Tongue (tissue), 2 donors: ENCODE measurements around the gene DYNLL1. TPM values are rescaled to one million over a fixed set of nuclear protein-coding genes. Genes with fewer than 3 reads are reported as not detected.

ENCODE experiments used
- small RNA-seq: library from RNA; depleted of rRNA; stranded (forward); fragments of <200 nt; gene quantifications from one replicate; pipeline ENCODE3, GENCODE V24; 2014; ENCODE audit warnings: low replicate concordance
- total RNA-seq: library from RNA; depleted of rRNA; stranded (reverse); fragments of >200 nt; gene quantifications from one replicate; pipeline ENCODE4 v1.2.3, GENCODE V29; 2014

Gene DYNLL1
- total RNA-seq, 1 donor from 2014 or later: 158 TPM

Small RNA genes within 50 kb of the gene (small RNA-seq; reads per million reads assigned to genes)
- gene RF00019: not detected

Other genes starting within 250 kb of the DYNLL1 start
- gene PXN, start 230.4 kb upstream of the DYNLL1 start, total RNA-seq: 59.2 TPM
- under 0.01 TPM for gene RNU4-2, start 204.2 kb upstream of the DYNLL1 start, total RNA-seq
- gene RNU4-1, start 202.9 kb upstream of the DYNLL1 start, total RNA-seq: under 0.01 TPM
- 5.0 TPM for gene SIRT4, start 193.8 kb upstream of the DYNLL1 start, total RNA-seq
- not detected for gene PLA2G1B, start 168.3 kb upstream of the DYNLL1 start, total RNA-seq
- gene MSI1, start 126.9 kb upstream of the DYNLL1 start, total RNA-seq: 0.31 TPM
- gene COX6A1, start 58.0 kb upstream of the DYNLL1 start, total RNA-seq: 183 TPM
- 12.0 TPM for gene TRIAP1, start 49.7 kb upstream of the DYNLL1 start, total RNA-seq
- gene GATC, start 49.7 kb upstream of the DYNLL1 start, total RNA-seq: 18.5 TPM
- gene SRSF9, start 26.4 kb upstream of the DYNLL1 start, total RNA-seq: 92.3 TPM
- 45.9 TPM for gene COQ5, start 33.0 kb downstream of the DYNLL1 start, total RNA-seq
- 172 TPM for gene RNF10, start 38.2 kb downstream of the DYNLL1 start, total RNA-seq
- 23.2 TPM for gene POP5, start 85.3 kb downstream of the DYNLL1 start, total RNA-seq
- gene CABP1, start 144.5 kb downstream of the DYNLL1 start, total RNA-seq: 0.51 TPM
- 67.1 TPM for gene MLEC, start 191.0 kb downstream of the DYNLL1 start, total RNA-seq
- 15.1 TPM for gene UNC119B, start 214.3 kb downstream of the DYNLL1 start, total RNA-seq
- 33.0 TPM for gene ACADS, start 229.7 kb downstream of the DYNLL1 start, total RNA-seq